ENCODE measurements around the gene SCN8A. TPM values are rescaled to one million over a fixed set of nuclear protein-coding genes. Genes with fewer than 3 reads are reported as not detected.
A peak's percentile ranks its signal among the peaks of the same experiment; 100 is the strongest.

Gene SCN8A
- total and polyA plus RNA-seq, 4 donors, result 0.06 to 0.77 (median 0.26) TPM

DNA sequence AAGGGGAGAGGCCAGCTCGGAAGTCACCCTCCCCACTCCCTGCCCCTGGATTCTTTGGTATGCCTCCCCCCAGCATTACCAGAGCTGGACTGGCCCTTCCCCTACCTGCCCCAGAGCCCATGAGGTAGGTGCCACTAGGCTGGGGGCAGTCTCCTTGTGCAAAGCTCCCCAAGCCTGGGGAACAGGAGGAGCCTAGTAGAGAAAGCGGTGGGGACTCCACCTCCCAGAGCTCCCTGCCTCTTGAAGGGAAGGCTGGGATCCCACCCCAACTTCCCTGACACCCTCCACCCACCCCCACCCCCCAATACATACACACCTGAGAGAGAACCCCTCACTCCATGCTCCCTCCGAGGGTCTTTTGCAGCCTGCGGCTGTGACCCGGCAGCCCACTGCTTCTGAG, 227.1 kb downstream of the SCN8A start:
- 89 to 99% methylated on average over 5 of the region's 5 CpGs for WGBS, 2 donors

DNA sequence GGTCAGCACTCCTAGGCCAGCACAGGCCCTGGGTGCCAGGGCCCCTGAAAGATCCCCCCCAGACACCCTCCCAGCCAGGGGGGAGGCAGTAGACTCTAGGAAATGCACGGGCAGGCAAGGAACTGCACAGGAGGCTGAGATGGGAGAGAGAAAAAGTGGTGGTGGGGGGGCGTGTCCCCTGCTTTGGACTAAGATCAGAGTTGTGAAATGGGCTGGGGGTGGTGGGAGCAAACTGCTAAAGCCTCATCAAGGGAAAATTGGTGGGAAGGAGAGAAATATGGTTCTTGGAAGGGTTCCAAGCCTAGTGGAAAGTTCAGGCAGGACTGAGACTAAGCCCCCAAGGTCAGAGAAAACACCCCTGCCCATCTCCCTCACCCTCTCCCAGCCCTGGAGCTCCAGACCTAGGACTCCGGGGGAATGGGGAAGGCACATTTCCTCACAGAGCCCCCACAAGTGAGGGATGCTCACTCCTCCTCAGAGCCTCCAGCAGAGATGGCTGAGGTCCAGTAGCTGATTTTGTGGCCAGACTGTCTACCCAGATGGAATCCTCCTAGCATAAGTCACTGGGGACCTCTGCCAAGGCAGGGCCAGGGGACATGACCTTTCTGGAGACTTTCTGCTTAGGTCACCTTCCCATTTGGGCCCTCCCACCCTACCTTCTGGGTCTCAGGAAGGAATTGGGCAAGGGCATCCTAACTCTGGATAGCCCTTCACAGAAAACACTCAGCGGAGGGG, 227.7 kb downstream of the SCN8A start:
- H3K27me3 ChIP-seq (ENCODE audit: control insufficient read depth in 3 of 3, insufficient read depth in 3 of 3, low read length in 2 of 3), result peaks cover 0 to 13% (median 11%) of the 10 kb centered on the region in 3 donors
- H3K36me3 ChIP-seq (ENCODE audit: control insufficient read depth in 4 of 4, insufficient read depth in 4 of 4, low read length in 4 of 4), result peaks cover 0 to 2% (median 0%) of the 10 kb centered on the region in 4 donors
- no peaks in the 10 kb centered on the region for H3K9me3 ChIP-seq (ENCODE audit: control insufficient read depth in 4 of 4, insufficient read depth in 3 of 4, low read length in 3 of 4)
- peaks cover 0 to 14% (median 0%) of the 10 kb centered on the region in 5 donors for H3K4me1 ChIP-seq (ENCODE audit: control insufficient read depth in 5 of 5, insufficient read depth in 5 of 5, low read length in 5 of 5)
- H3K27ac ChIP-seq (ENCODE audit: low read depth in 1 of 2, low read length in 1 of 2), result no peak overlapping the region
- H3K4me3 ChIP-seq, result no peak overlapping the region
- TF ChIP-seq, protein P1, sequence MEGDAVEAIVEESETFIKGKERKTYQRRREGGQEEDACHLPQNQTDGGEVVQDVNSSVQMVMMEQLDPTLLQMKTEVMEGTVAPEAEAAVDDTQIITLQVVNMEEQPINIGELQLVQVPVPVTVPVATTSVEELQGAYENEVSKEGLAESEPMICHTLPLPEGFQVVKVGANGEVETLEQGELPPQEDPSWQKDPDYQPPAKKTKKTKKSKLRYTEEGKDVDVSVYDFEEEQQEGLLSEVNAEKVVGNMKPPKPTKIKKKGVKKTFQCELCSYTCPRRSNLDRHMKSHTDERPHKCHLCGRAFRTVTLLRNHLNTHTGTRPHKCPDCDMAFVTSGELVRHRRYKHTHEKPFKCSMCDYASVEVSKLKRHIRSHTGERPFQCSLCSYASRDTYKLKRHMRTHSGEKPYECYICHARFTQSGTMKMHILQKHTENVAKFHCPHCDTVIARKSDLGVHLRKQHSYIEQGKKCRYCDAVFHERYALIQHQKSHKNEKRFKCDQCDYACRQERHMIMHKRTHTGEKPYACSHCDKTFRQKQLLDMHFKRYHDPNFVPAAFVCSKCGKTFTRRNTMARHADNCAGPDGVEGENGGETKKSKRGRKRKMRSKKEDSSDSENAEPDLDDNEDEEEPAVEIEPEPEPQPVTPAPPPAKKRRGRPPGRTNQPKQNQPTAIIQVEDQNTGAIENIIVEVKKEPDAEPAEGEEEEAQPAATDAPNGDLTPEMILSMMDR (IDR thresholded peaks at IDR 0.05; ENCODE audit: control extremely low read depth, extremely low read depth), result no peak
- ATAC-seq (ENCODE audit: insufficient read depth, low FRiP score) (no peak), DNase-seq (peak; percentile 50 to 71 (median 56))
- WGBS, 2 donors, result 71 to 76% methylated on average over 4 of the region's 4 CpGs
- no peak overlapping the region for H3K9ac ChIP-seq (ENCODE audit: insufficient read depth in 1 of 2, low read length in 2 of 2)

More for the DNA sequence above, 227.1 kb downstream of the SCN8A start:
- H3K4me1 ChIP-seq (ENCODE audit: control insufficient read depth in 5 of 5, insufficient read depth in 5 of 5, low read length in 5 of 5), result peaks cover 0 to 15% (median 0%) of the 10 kb centered on the region in 5 donors
- no peaks in the 10 kb centered on the region for H3K9me3 ChIP-seq (ENCODE audit: control insufficient read depth in 4 of 4, insufficient read depth in 3 of 4, low read length in 3 of 4)
- ATAC-seq (ENCODE audit: insufficient read depth, low FRiP score) (no peak), DNase-seq (no peak)
- no peak overlapping the region for H3K27ac ChIP-seq (ENCODE audit: low read depth in 1 of 2, low read length in 1 of 2)
- H3K9ac ChIP-seq (ENCODE audit: insufficient read depth in 1 of 2, low read length in 2 of 2), result no peak overlapping the region
- TF ChIP-seq, protein P1 (IDR thresholded peaks at IDR 0.05; ENCODE audit: control extremely low read depth, extremely low read depth), result no peak
- peaks cover 0 to 2% (median 0%) of the 10 kb centered on the region in 4 donors for H3K36me3 ChIP-seq (ENCODE audit: control insufficient read depth in 4 of 4, insufficient read depth in 4 of 4, low read length in 4 of 4)
- no peak overlapping the region for H3K4me3 ChIP-seq
- peaks cover 0 to 13% (median 11%) of the 10 kb centered on the region in 3 donors for H3K27me3 ChIP-seq (ENCODE audit: control insufficient read depth in 3 of 3, insufficient read depth in 3 of 3, low read length in 2 of 3)

DNA sequence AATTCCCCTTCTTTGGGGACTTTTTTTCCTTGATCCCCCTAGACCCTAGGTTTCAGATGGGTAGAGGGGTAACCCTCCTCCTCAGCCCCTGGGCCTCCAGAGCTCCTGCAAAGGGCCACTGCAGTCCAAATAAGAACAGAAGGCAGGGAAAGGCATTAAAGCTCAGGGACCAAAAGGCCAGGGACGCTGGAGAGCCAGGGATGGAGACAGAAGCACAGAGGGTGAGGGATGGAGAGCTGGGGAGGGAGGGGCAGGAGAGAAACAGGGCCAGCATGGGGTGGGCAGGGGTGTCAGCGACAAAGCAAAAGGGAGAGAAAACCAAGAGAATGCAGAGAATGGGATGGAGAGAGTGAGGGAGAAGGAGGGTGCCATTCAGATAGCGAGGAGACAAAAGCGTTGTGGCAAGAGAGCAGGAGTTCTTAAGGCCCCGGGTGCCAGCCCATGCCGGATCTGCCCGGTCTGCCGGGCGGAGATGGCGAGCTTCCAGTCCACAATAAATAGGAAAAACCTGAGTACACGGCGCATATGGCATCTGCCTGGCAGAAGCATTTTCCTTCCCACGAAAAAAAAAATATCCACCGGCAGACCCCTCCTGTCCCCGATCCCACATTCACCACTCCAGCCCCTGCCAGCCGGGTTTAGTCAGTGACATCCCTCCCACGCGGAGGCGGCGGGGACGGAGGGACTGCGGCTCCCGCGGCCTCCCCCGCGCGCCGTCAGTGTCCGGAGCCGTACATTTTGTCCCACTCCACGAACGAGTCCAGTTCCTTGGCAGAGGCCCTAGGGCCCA, 228.9 kb downstream of the SCN8A start:
- H3K36me3 ChIP-seq (ENCODE audit: control insufficient read depth in 4 of 4, insufficient read depth in 4 of 4, low read length in 4 of 4), result peaks cover 0 to 2% (median 0%) of the 10 kb centered on the region in 4 donors
- no peak overlapping the region for H3K27ac ChIP-seq (ENCODE audit: low read depth in 1 of 2, low read length in 1 of 2)
- no peak for ATAC-seq (ENCODE audit: insufficient read depth, low FRiP score)
- DNase-seq, result peak in 1 of 3 donors; percentile 28
- TF ChIP-seq, protein P1 (IDR thresholded peaks at IDR 0.05; ENCODE audit: control extremely low read depth, extremely low read depth), result no peak
- 33 to 43% methylated on average over 32 of the region's 32 CpGs for WGBS, 2 donors
- no peaks in the 10 kb centered on the region for H3K9me3 ChIP-seq (ENCODE audit: control insufficient read depth in 4 of 4, insufficient read depth in 3 of 4, low read length in 3 of 4)
- no peak overlapping the region for H3K4me3 ChIP-seq
- peaks cover 0 to 11% (median 0%) of the 10 kb centered on the region in 5 donors for H3K4me1 ChIP-seq (ENCODE audit: control insufficient read depth in 5 of 5, insufficient read depth in 5 of 5, low read length in 5 of 5)
- no peak overlapping the region for H3K9ac ChIP-seq (ENCODE audit: insufficient read depth in 1 of 2, low read length in 2 of 2)
- peaks cover 0 to 11% (median 8%) of the 10 kb centered on the region in 3 donors for H3K27me3 ChIP-seq (ENCODE audit: control insufficient read depth in 3 of 3, insufficient read depth in 3 of 3, low read length in 2 of 3)
